GM19035 (cell line): Measurements from ENCODE around the gene SAMD11.
"Not testable (repeated sequence)": the region's sequence is repeated elsewhere in the genome, so short reads cannot be mapped to it uniquely, and the experiment has no call there.

Experiments
- ATAC-seq: cut with Tn5 transposase; IDR thresholded peaks from one replicate; pipeline ENCODE4 v1.9.1; 2021; ENCODE audit not compliant: unreplicated experiment

SAMD11 gene

DNA sequence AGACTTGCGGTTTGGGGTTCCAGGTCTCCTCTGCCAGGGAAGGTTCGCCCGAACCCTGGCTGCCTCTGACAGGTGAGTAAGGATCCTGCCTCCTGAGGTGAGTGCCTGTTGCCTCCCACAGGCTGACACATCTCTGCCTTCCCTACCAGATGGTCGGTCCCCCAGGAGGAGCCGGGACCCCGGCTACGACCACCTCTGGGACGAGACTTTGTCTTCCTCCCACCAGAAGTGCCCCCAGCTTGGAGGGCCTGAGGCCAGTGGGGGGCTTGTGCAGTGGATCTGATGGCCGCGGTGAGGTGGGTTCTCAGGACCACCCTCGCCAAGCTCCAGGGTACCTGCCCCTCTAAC lies 50.5 kb downstream of the SAMD11 start:
- ATAC-seq = no peak

DNA sequence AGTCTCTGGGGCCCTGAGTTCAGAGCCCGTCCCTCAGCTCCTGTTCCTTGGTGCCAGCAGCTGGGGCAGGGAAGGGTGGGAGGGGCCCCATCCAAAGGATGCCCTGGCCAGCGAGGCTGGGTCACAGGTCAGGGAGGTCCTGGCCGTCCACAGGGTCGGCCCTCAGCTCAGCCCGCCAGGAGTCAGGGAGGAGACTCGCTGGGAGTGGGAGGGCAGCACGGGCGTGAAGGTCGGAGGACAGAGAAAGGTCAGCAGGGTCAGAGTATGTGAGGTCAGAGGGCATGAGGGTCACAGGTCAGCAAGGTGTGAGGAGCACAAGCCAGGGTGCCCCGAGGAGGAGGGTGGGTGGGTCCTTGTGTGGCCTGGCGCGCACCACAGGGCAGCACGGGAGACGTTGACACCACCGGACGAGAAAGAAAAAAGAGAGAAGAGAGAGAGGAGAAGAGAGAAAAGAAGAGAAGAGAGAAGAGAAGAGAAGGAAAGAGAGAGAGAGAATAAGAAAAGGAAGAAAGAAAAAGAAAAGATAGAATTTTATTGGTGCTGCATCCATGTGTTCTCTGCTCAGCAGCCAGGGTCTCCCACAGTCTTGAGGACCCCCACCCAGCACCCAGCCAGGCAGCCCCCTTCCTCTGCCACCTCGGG lies 51.1 kb downstream of the SAMD11 start:
- no peak for ATAC-seq

DNA sequence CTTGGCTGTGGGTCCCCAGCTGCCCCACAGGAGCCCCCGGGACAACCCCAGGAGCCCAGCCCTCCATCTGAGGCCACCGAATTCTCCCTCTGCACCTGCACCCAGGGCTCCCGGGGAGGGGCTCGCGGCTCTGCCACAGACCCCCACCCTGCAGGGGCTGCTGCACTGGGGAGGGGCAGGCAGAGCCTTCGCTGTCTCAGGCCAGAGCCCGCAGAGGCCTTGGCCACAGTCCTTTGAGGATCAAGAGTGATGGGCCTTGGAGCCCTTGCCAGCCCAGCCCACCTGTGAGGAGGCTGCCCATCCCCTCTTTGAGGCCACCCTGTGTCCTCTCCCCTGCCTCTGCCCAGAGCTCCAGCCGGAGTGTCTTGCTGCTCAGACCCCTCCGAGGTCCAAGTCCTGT lies 51.6 kb downstream of the SAMD11 start:
- no peak for ATAC-seq

DNA sequence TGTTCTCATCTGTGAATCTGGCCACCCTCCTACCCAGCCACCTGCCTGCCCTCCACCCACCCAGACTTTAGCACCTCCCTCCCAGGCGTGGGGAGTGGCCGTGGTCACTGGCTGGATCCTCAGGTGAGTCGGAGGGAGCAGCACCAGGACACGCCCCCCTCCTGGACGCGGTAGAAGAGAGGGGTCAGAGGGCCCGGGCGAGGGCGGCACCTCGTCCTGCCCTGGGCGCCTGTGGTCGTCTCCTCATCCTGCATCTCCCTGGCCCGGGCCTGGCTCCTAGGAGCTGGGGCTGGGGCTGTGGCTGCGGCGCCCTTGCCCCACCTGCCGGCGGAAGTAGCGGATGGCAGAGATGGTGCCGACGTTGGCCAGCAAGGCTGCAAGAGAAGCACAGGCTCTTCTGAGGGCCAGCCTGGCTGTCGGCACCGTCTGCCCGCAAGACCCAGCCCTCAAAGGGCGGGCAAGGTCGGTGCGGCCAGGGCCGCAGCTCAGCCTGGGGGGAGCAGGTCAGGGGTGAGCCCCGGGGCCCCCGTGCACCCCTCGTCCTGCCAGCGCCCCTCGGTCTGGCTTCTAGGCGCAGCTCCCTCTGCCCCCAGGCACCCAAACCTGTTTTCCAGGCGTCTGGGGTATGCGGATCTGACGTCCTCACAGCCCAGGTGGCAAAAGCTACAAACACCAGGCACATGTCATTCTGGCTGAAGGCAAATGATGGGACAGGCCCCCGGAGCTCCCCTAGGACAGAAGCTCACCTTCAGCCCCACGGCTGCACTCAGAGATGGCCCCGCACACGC lies 52.4 kb downstream of the SAMD11 start:
- ATAC-seq = peak; percentile 55

DNA sequence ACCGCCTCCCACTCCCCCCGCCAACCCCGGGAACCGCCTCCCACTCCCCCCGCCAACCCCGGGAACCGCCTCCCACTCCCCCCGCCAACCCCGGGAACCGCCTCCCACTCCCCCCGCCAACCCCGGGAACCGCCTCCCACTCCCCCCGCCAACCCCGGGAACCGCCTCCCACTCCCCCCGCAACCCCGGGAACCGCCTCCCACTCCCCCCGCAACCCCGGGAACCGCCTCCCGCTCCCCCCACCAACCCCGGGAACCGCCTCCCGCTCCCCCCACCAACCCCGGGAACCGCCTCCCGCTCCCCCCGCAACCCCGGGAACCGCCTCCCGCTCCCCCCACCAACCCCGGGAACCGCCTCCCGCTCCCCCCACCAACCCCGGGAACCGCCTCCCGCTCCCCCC lies 53.1 kb downstream of the SAMD11 start:
- ATAC-seq = not testable (repeated sequence)

DNA sequence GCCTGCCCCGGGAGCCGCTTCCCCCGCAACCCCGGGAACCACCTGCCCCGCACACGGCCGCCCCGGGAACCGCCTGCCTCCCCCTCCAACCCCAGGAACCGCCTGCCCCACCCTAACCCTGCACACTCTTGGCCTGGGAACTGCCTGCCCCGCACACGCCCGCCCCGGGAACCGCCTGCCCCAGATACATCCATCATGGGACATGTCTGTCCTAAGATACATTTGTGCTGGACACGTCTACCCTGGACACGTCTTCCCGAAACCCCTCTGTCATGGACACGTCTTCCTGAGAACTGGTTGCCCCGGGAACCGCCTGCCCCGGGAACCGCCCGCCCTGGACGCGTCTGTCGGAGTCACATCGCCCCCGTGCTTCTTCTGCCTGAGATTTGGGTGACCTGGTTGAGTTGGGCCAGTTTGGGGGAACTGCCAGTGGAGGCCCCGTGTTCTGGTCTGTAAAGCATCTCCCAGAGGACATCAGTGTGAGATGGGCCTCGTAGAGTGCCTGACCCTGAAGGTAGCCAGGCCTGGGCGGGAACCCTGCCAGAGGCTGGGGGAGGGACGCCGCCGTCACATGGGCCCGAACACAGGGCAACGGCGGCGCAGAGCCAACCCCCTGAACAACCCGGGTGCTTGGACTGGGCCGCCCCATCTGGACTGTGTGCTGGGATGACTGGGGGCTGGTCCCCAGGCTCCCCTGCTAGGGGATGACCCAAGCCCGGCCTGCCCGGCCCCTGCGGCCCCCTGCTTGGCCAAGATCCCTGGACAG lies 54.5 kb downstream of the SAMD11 start:
- no peak for ATAC-seq

DNA sequence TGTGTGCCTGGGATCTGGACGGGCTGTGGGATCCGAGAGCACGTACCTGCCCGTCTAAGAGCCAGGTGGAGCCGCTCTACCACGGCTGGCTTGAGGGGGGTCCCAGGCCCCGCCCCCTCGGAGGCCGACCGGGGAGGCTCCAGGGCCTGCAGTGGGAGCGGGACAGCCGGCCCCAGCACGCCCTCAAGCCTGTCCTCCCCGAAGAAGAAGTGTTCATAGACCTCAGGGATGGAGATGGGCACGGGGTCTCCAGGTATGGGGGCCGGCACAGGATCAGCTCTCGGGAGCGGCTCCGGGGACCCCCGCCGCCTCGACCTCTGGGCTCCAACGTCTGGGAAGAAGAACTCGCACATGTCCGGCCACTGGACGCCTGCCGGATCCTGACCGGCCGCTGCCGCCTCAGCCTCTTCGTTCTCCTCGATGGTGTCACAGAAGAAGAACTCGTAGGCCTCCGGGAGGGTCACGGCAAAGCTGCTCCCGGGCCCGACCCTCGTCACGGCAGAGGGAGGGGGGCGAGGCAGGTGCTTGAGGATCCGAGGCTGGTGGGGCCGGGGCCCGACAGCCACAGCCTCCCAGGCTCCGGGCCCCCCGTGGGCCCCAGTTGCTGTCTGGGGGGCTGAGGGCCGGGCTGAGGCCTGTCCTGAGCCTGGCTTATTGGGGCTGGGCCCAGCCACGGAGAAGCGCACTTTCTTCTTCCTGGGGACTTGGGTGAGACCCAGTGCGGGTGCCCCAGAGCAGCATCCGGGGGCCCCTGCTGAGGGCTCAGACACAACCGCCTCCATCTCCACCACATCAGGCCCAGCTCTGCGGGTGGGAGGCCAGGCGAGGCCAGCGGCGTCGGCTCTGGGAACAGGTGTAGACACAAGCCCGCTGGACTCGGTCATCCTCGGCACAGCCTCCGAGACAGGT lies 55.4 kb downstream of the SAMD11 start:
- no peak for ATAC-seq

DNA sequence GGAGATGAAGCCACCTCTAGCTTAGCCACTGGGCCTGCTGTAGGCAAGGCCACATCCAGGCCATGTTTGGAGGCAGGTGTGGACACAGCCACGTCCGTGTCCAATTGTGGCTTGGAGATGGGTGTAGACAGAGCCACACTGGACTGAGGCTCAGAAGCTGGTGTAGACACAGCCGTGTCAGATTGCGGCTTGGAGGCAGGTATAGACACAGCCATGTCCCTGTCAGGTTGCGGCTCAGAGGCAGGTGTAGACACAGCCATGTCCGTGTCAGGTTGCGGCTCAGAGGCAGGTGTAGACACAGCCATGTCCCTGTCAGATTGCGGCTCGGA lies 56.0 kb downstream of the SAMD11 start:
- no peak for ATAC-seq

DNA sequence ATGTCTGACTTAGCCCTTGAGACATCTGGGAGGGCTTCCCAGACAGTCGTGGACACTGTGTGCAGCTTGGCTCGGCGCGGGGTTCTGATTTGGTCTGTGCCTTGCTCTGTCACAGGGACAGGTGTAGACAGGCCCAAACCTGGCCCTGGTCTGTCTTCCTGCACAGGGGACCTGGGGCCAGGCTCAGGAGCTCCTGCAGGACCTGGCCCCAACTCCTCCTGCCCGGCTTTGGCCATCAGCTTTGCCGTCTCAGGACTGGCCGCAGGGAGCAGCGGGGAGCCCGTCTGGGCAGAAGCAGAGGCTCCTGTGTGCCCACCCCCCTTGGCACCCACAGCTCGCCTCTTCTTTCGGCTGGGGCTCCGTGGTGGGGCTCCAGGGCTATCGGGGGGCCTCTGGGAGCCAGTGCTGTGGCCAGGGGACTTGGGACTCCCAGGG lies 56.4 kb downstream of the SAMD11 start:
- no peak for ATAC-seq

DNA sequence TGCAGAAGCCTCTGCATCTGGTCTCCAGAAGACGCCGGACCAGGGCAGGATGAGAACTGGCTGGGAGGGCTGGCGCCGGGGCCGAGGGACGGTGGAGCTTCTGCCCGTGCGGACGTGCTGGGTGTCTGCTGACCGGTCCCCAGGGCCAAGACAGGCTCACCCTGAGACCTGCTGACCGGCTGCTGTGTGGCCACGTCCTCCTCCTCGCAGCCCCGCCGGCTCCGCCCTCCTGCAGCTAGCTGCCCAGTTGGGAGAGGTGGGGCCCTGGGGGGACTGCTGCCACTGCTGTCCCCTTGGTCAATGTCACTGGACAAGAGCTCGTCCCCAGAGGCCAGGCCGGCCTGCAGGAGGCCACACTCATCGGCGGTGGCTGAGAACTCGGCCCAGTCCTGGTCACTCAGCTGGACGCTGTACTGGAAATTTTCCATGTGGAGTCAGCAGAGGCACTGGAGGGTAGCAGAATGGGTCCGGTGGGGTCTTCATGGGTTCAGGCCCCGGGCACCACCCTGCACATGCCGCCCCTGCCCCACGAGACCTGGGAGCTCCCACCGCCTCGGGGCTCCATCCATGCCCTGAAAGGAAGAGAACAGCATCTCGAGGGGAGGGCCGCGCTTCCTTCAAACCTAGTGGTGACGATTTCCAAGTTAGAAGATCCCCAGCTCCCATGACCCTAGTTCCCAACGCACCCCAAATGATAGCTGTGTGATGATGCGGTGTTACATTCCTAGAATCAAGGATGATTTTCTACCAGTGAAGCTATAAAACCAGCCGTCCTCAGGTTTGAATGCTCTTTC lies 57.1 kb downstream of the SAMD11 start:
- ATAC-seq = no peak

DNA sequence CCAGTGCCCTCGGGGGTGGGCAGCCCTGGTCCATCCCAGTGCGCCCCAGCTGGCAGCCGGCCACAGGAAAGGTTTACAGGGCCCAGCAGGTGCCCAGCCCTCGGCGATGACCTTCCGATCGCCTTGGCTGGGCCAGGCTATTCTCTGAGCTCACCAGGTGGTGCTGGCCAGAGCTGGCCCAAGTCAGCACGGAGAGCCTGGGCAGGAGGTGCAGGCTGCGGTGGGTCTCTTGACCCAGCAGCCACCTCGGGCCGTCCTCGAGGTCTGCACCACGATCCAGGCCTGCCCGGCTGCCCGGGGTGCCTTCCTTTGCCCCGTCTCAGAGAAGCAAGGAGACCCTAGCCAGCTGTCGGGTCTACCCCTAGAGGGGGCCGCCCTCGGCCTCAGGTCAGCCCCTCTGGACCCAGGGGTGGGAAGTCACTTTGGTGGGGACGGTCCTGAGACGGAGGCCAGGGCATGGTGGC lies 57.8 kb downstream of the SAMD11 start:
- no peak for ATAC-seq

DNA sequence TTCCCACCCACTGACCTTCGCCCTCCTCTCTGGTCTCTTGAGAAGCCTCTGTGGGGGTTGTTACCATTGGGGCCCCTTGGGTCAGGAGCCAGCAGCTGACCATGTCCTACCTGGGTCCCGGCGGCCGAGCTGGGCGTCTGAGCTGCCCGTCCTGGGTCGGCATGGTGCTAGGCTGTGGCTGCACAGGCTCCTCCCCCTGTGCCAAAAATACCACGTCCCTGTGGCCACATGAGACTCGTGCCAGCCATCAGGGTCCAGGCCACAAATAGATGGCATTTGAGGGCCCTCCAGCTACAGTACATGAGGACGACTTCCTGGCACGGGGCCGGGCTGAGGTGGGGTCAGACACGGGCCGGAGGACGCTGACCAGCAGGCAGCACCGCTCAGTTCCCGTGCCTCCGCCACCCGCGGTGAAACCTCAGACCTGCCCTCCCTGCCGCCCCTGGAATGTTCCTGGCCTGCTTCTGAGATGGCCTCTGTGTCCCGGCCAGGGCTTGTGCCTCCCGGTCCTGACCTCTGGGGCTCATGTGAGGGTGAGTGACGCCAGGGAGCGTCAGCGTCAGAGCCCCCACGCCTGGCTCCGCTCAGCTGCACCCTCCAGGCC lies 58.3 kb downstream of the SAMD11 start, which contains the start of gene PERM1:
TSS of gene PERM1 (minus strand) at position 139 of the 604 bp plus-strand sequence. CDS start 1,064 bp downstream, outside the sequence.
- no peak for ATAC-seq

DNA sequence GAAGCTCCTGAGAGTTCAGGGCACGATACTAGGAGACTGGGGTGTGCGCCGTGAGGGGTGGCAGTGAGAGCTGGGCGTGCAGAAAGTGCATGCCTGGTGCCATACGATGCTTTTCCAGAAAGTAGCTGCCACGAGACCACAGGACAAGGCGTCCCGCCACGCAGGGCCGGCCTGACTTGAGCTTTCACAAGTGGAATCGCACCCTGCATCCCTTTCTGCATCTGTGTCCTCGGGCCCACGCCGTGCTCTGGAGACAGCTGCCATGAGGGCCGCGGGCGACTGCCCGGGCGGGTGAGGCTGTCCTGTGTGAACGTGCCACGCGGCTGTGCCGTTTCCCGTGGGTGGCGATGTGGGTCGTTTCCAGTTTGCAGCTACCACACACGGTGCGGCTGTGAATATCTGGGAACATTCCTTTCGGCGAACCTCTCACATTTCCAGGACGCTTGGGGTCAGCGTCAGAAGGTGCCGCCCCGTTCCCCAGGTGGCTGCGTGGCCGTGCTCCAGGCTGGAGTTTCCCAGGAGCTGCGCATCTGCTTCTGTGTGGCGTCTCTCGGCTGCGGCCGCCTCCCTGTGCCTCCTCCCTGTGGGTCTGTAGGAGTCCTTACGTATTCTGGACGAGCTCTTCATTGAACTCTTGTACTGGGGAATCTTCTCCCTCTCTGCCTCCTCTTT lies 59.2 kb downstream of the SAMD11 start:
- ATAC-seq = no peak

DNA sequence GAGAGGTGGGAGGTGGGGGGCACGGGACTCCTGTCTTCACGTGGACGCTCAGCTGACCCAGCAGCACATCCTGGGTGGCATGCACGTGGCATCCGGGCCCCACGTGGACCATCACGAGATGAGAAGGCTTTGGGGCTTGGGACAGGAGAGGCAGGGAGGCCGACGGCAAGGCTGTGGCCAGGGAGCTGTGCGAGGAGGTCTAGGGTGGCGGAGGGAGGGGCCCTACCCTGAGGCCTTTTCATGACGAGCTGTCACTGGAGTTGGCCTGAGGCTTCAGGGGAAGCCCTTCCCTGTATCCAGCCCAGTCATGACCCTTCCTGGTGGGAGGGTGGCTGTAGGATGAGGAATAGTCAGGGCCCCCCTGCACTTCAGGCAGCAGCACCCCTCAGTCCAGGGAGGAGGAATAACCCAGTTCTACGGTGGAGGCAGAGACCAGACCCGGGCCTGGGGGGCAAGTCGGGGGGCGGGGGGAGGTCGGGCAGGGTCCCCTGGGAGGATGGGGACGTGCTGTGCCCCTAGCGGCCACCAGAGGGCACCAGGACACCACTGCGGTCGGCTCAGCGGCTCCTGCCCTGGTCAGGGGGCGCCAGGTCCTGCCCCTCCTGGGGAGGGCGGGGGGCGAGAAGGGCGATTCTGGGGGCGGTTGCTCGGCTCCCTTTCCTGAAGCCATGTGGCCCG lies 60.2 kb downstream of the SAMD11 start:
- ATAC-seq = no peak

DNA sequence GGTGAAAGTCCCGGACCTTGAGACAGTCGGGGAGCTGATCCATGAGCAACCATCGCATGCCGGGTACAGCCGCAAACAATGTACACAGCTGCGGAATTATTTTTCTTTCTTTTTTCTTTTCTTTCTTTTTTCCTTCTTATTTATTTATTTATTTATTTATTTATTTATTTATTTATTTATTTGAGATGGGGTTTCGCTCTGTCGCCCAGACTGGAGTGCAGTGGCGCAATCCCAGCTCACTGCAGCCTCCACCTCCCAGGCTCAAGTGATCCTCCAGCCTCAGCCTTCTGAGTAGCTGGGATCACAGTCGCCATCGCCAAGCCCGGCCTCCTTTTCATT lies 60.7 kb downstream of the SAMD11 start:
- ATAC-seq = no peak

DNA sequence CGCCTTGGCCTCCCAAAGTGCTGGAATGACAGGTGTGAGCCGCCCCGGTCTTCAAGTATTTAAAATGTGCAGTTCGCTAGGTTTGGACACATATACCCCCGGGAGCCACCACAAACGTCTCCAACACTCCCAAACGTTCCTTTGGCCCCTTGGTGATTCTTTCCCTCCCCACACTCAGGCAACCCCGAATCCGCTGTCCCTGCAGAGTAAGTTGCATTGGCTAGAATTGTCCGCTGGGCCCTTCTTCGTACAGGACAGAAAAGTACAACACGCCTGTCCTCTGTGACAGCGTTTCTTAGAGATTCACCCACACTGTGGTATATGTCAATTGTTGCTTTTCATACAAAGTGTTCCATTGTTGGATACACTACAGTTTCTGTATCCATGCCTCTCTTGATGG lies 61.4 kb downstream of the SAMD11 start:
- no peak for ATAC-seq

DNA sequence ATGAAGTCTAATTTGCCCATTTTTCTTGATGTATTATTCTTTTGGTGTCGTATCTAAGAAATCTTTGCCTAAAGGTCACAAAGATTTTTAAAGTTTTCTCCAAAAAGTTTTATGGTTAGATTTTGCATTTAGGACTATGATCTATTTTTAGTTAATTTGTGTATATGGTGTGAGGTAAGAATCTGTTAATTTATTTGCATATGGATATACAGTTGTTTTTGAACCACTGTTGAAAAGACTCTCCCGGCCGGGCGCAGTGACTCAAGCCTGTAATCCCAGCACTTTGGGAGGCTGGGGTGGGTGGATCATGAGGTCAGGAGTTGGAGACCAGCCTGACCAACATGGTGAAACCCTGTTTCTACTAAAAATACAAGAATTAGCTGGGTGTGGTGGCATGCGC lies 64.3 kb downstream of the SAMD11 start:
- not testable (repeated sequence) for ATAC-seq

DNA sequence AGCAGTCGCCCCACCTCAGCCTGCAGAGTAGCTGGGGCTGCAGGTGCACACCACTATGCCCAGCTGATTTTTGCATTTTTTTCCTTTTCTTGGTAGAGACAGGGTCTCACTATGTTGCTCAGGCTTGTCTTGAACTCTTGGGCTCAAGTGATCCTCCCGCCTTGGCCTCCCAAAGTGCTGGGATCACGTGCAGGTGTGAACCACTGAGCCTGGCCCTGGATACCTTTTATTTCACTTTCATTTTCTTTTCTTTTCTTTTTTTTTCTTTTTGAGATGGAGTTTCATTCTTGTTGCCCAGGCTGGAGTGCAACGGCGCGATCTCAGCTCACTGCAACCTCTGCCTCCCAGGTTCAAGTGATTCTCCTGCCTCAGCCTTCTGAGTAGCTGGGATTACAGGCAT lies 67.6 kb downstream of the SAMD11 start:
- not testable (repeated sequence) for ATAC-seq

DNA sequence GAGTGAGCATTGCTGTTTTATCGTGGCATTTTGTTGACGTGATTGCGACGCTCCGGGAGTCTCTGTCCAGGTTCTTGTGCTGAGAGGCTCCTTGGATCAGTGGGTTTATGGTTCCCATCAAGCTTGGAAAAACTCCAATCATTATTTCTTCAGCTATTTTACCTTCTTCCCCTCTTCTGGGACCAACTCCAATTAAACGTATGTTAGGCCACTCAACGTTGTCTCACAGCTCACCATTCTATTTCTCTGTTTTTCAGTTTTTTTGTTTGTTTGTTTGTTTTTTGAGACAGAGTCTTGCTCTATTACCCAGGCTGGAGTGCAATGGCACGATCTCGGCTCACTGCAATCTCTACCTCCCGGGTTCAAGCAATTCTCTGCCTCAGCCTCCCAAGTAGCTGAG lies 68.2 kb downstream of the SAMD11 start:
- ATAC-seq = no peak
